Upper lobe of left lung (tissue), 6 donors: Measurements from ENCODE around the gene FCGBP. TPM values are rescaled to one million over a fixed set of nuclear protein-coding genes. Genes with fewer than 3 reads are reported as not detected.
"Not testable (repeated sequence)": the region's sequence is repeated elsewhere in the genome, so short reads cannot be mapped to it uniquely, and the experiment has no call there.

ENCODE experiments used
- ATAC-seq, 2 donors: fragments of 200-7000 bp; cut with Tn5 transposase; one replicate each; pipeline ENCODE4 v1.9.1; 2022; ENCODE audit warnings: mild to moderate bottlenecking in 2 of 2, moderate library complexity in 2 of 2; ENCODE audit not compliant: low FRiP score in 2 of 2
- DNase-seq, 2 donors: peaks; one replicate each; pipeline ENCODE4 v3.0.0-alpha.2; 2019 to 2020
- H3K27ac ChIP-seq, 4 donors: fragments of 200-600 bp; sonication (generic); one replicate each; pipeline ENCODE4 v1.5.1; 2016 to 2019
- H3K27me3 ChIP-seq, 4 donors: fragments of 200-600 bp; sonication (generic); one replicate each; pipeline ENCODE4 v1.5.1; 2017 to 2019
- H3K36me3 ChIP-seq, 4 donors: fragments of 200-600 bp; sonication (generic); one replicate each; pipeline ENCODE4 v1.5.1; 2016 to 2019
- H3K4me1 ChIP-seq, 4 donors: fragments of 200-600 bp; sonication (generic); one replicate each; pipeline ENCODE4 v1.5.1; 2018 to 2019
- H3K4me3 ChIP-seq, 4 donors: fragments of 200-600 bp; sonication (generic); one replicate each; pipeline ENCODE4 v1.5.1; 2017 to 2019; ENCODE audit warnings: mild to moderate bottlenecking in 2 of 4, moderate library complexity in 1 of 4
- H3K9me3 ChIP-seq, 4 donors: fragments of 200-600 bp; sonication (generic); one replicate each; pipeline ENCODE4 v1.5.1; 2018 to 2019
- CTCF ChIP-seq, 6 experiments: fragments of 450-650 bp in 4 of 6; fragments of 200-600 bp in 2 of 6; sonication (generic) in 2 of 6; IDR thresholded peaks; one replicate each; pipeline ENCODE4 v1.5.1; 2016 to 2019; ENCODE audit warnings: antibody characterized with exemption in 6 of 6
- EP300 ChIP-seq, 4 donors: sonication (generic); formaldehyde crosslinking; IDR thresholded peaks; one replicate each; pipeline ENCODE4 v1.5.1; 2017; ENCODE audit warnings: antibody characterized with exemption in 4 of 4, control low read depth in 2 of 4
- POLR2A ChIP-seq, 4 donors: fragments of 450-650 bp; IDR thresholded peaks; one replicate each; pipeline ENCODE4 v1.5.1; 2016 to 2017; ENCODE audit warnings: antibody characterized with exemption in 4 of 4, mild to moderate bottlenecking in 2 of 4
- WGBS, 2 donors: methylation state at CpG; one replicate each; pipeline ENCODE4 v1.1.5; 2017 to 2018; 5-methylcytosine and 5-hydroxymethylcytosine counted together
- total RNA-seq, 6 donors: library from RNA; depleted of rRNA in 4 of 6; stranded (reverse); fragments of >200 nt in 4 of 6; gene quantifications; one replicate each; pipeline versions ENCODE4 v1.1.0 to v1.2.1, GENCODE V29; 2016 to 2021
- donor health status: DM: no; HTN: no; CAD: no; lungs with moderate emphysema.
- donor health status: DM: no; HTN: yes; CAD: no; lungs with severe emphysema.

FCGBP gene
- total RNA-seq, 6 donors from 2014 or later = 7.0 to 27.2 (median 14.3) TPM

GRCh38 chr19:39906283-39906682 is 28.2 kb downstream of the FCGBP start:
- H3K36me3 ChIP-seq = no peaks in the 10 kb centered on the region
- WGBS, 2 donors = 91% methylated on average over 8 of the region's 8 CpGs
- no peak overlapping the region for H3K4me3 ChIP-seq
- no peak overlapping the region for H3K27ac ChIP-seq
- H3K9me3 ChIP-seq = no peaks in the 10 kb centered on the region
- DNase-seq (no peak), ATAC-seq (no peak)
- H3K27me3 ChIP-seq = no peaks in the 10 kb centered on the region
- no peak for TF ChIP-seq POLR2A (IDR thresholded peaks at IDR 0.05)
- TF ChIP-seq EP300 (IDR thresholded peaks at IDR 0.05) = no peak
- H3K4me1 ChIP-seq = no peaks in the 10 kb centered on the region

GRCh38 chr19:39903486-39904091 is 30.8 kb downstream of the FCGBP start:
- not testable (repeated sequence) for ATAC-seq, H3K4me1 ChIP-seq, H3K27ac ChIP-seq, H3K27me3 ChIP-seq, DNase-seq, H3K4me3 ChIP-seq, H3K9me3 ChIP-seq, H3K36me3 ChIP-seq
- WGBS, 2 donors = 40 to 45% methylated on average over 2 to 3 of the region's 8 CpGs

GRCh38 chr19:39902326-39902725 is 32.1 kb downstream of the FCGBP start:
- WGBS, 2 donors = 100% methylated on average over 7 of the region's 15 CpGs; no CpG with 5 or more reads in 1 of the 2 donors
- H3K4me3 ChIP-seq, H3K4me1 ChIP-seq, H3K27me3 ChIP-seq, H3K36me3 ChIP-seq, H3K9me3 ChIP-seq, H3K27ac ChIP-seq, ATAC-seq: not testable (repeated sequence)
- peak in 1 of 2 donors; percentile 25 for DNase-seq

- not testable (repeated sequence) for H3K27me3 ChIP-seq, H3K4me3 ChIP-seq, H3K9me3 ChIP-seq, H3K4me1 ChIP-seq, DNase-seq, H3K27ac ChIP-seq, H3K36me3 ChIP-seq, ATAC-seq
- 100% methylated on average over 1 of the region's 7 CpGs; no CpG with 5 or more reads in 1 of the 2 donors for WGBS, 2 donors
Observed at GRCh38 chr19:39901681-39902080, 32.8 kb downstream of the FCGBP start.

GRCh38 chr19:39898858-39899257 is 35.6 kb downstream of the FCGBP start:
- not testable (repeated sequence) for H3K4me1 ChIP-seq, H3K4me3 ChIP-seq, H3K27me3 ChIP-seq, H3K27ac ChIP-seq, DNase-seq, ATAC-seq, H3K9me3 ChIP-seq, H3K36me3 ChIP-seq
- 0 to 17% methylated on average over 2 of the region's 6 CpGs for WGBS, 2 donors

- ATAC-seq (peak; percentile 66 to 73), DNase-seq (peak in 1 of 2 donors; percentile 51)
- not testable (repeated sequence) for H3K36me3 ChIP-seq, H3K27me3 ChIP-seq, H3K27ac ChIP-seq, H3K9me3 ChIP-seq, H3K4me1 ChIP-seq, H3K4me3 ChIP-seq
- TF ChIP-seq CTCF (IDR thresholded peaks at IDR 0.05) = peak in 1 of 6 experiments; percentile 28
- WGBS, 2 donors = 6% methylated on average over 3 of the region's 13 CpGs; no CpG with 5 or more reads in 1 of the 2 donors
Observed at GRCh38 chr19:39897511-39898245, 36.8 kb downstream of the FCGBP start.

GRCh38 chr19:39895096-39895495 is 39.3 kb downstream of the FCGBP start:
- peaks cover 0 to 10% (median 0%) of the 10 kb centered on the region in 4 donors for H3K27me3 ChIP-seq
- not testable (repeated sequence) for H3K4me1 ChIP-seq, H3K27ac ChIP-seq, H3K9me3 ChIP-seq, ATAC-seq, DNase-seq, H3K4me3 ChIP-seq, H3K36me3 ChIP-seq
- WGBS, 2 donors = 94 to 95% methylated on average over 5 to 7 of the region's 11 CpGs

GRCh38 chr19:39894236-39894606 is 40.2 kb downstream of the FCGBP start:
- H3K4me1 ChIP-seq, H3K36me3 ChIP-seq, ATAC-seq, H3K27ac ChIP-seq, H3K4me3 ChIP-seq, H3K9me3 ChIP-seq: not testable (repeated sequence)
- peak in 1 of 2 donors; percentile 48 for DNase-seq
- peaks cover 0 to 10% (median 0%) of the 10 kb centered on the region in 4 donors for H3K27me3 ChIP-seq
- WGBS, 2 donors = 90% methylated on average over 12 of the region's 16 CpGs; no CpG with 5 or more reads in 1 of the 2 donors

- not testable (repeated sequence) for ATAC-seq
Observed at GRCh38 chr19:39893366-39894235, 40.8 kb downstream of the FCGBP start.

GRCh38 chr19:39892506-39892902 is 41.9 kb downstream of the FCGBP start:
- not testable (repeated sequence) for H3K27ac ChIP-seq, H3K36me3 ChIP-seq, H3K4me3 ChIP-seq, H3K4me1 ChIP-seq, DNase-seq, ATAC-seq, H3K9me3 ChIP-seq
- H3K27me3 ChIP-seq = peaks cover 0 to 10% (median 0%) of the 10 kb centered on the region in 4 donors
- 68 to 70% methylated on average over 5 of the region's 5 CpGs for WGBS, 2 donors

More at GRCh38 chr19:39893366-39894235, 40.8 kb downstream of the FCGBP start:
- not testable (repeated sequence) for H3K9me3 ChIP-seq, H3K27ac ChIP-seq, H3K36me3 ChIP-seq, H3K4me1 ChIP-seq
- Histone ChIP-seq H3K4me3 (peak overlapping the region in 3 of 4 donors; percentile 14 to 35 (median 20)), H3K27me3 (peaks cover 0 to 10% (median 0%) of the 10 kb centered on the region in 4 donors)
- WGBS, 2 donors = 47 to 70% methylated on average over 15 to 20 of the region's 29 CpGs
- peak; percentile 71 to 90 for DNase-seq
